Measurements from ENCODE around the gene ZNF425. TPM values are rescaled to one million over a fixed set of nuclear protein-coding genes. Genes with fewer than 3 reads are reported as not detected.
A peak's percentile ranks its signal among the peaks of the same experiment; 100 is the strongest.

ZNF425 gene
- total and polyA plus RNA-seq, 9 of the 15 experiments (the other 6 are each of a cell fraction or from before 2014, with no cell fraction given): 0.03 to 0.89 (median 0.54) TPM

- TF ChIP-seq E2F5 (CRISPR knock-in tag; IDR thresholded peaks at IDR 0.05) (peak; percentile 97), NFYB (IDR thresholded peaks at IDR 0.05; ENCODE audit: extremely low read depth, insufficient read length) (no peak), KLF10 (CRISPR knock-in tag; IDR thresholded peaks at IDR 0.05) (no peak), NR4A1 (CRISPR knock-in tag; IDR thresholded peaks at IDR 0.05) (no peak), NR4A1 (tag; IDR thresholded peaks at IDR 0.05) (peak; percentile 84; the same call in 1 of the 2 replicates), RERE (CRISPR knock-in tag; IDR thresholded peaks at IDR 0.05; ENCODE audit: borderline replicate concordance) (peak; percentile 96), ARHGAP35 (IDR thresholded peaks at IDR 0.05; ENCODE audit: partially characterized antibody) (peak; percentile 63), ATF3 (IDR thresholded peaks at IDR 0.05) (no peak), ATF3 (CRISPR knock-in tag; conservative IDR thresholded peaks at IDR 0.05) (peak; percentile 73)
These were observed at the start of gene ZNF425 (continued) for GRCh38 chr7:149125863-149126661.

Measured in K562 (cell line).